Ovary (tissue), 3 donors: ENCODE data around the gene ETV3L.

ENCODE experiments used
- CTCF ChIP-seq, 3 donors: fragments of 450-650 bp in 2 of 3; fragments of 200-600 bp in 1 of 3; IDR thresholded peaks; one replicate each; pipeline versions ENCODE4 v1.5.1 to v1.8.0; 2016 to 2022; ENCODE audit warnings: antibody characterized with exemption in 3 of 3, mild to moderate bottlenecking in 1 of 3
- EP300 ChIP-seq: sonication (generic); formaldehyde crosslinking; IDR thresholded peaks from one replicate; pipeline ENCODE4 v1.6.1; 2017; ENCODE audit warnings: antibody characterized with exemption
- POLR2A ChIP-seq: fragments of 450-650 bp; IDR thresholded peaks from one replicate; pipeline ENCODE4 v1.6.1; 2017; ENCODE audit warnings: antibody characterized with exemption, mild to moderate bottlenecking, moderate library complexity
- donor health status: DM: no; HTN: no; CAD: no.

- TF ChIP-seq CTCF (IDR thresholded peaks at IDR 0.05) (no peak), POLR2A (peak; percentile 44), EP300 (no peak)
Measured at GRCh38 chr1:157045250-157046218, 54.1 kb downstream of the ETV3L start, which contains the start of gene ARHGEF11.
